ENCODE measurements around the gene ZNF451. TPM values are rescaled to one million over a fixed set of nuclear protein-coding genes. Genes with fewer than 3 reads are reported as not detected.
A peak's percentile ranks its signal among the peaks of the same experiment; 100 is the strongest.
"Not testable (repeated sequence)": the region's sequence is repeated elsewhere in the genome, so short reads cannot be mapped to it uniquely, and the experiment has no call there.

The ZNF451 gene
- total RNA-seq, result 10 to 100 TPM; 61.0 TPM

GRCh38 chr6:57089687-57090457, at the start of gene ZNF451:
Gene ZNF451 (plus strand): TSS chr6:57090188. CDS start chr6:57090254, 66 bp downstream.
- Mint-ChIP-seq H3K36me3 (ENCODE audit: low read depth) (peaks cover 27% of the 10 kb centered on the region), H3K9me3 (ENCODE audit: insufficient read depth) (no peaks in the 10 kb centered on the region), H3K27ac (peak within 1 kb of the TSS; percentile 91), H3K4me1 (ENCODE audit: low read depth) (peaks cover 33% of the 10 kb centered on the region), H3K4me3 (peak within 1 kb of the TSS; percentile 88), H3K27me3 (ENCODE audit: low read depth) (no peaks in the 10 kb centered on the region)
- ATAC-seq (peak; percentile 94), DNase-seq (peak; percentile 98)
- ChIA-PET POLR2A (interaction anchor here (0.6 to 1.1 kb wide), 7 partner anchors 10 to 235 kb away, joined by 3 to 7 read pairs (median 3); partner anchors contain the start of genes BAG2 and PRIM2), CTCF (interaction anchor here (0.7 to 1.0 kb wide), 3 partner anchors 36 to 235 kb away, joined by 3 read pairs; partner anchors contain the start of gene PRIM2)

GRCh38 chr6:57044061-57044460, 45.9 kb upstream of the ZNF451 start:
- ATAC-seq; H3K27ac Mint-ChIP-seq; DNase-seq; H3K4me3 Mint-ChIP-seq; CTCF ChIA-PET; POLR2A ChIA-PET; H3K9me3 Mint-ChIP-seq (ENCODE audit: insufficient read depth): not testable (repeated sequence)
- Mint-ChIP-seq H3K36me3 (ENCODE audit: low read depth) (peaks cover 10% of the 10 kb centered on the region), H3K27me3 (ENCODE audit: low read depth) (peaks cover 42% of the 10 kb centered on the region), H3K4me1 (ENCODE audit: low read depth) (peaks cover 17% of the 10 kb centered on the region)

- DNase-seq (no peak), ATAC-seq (no peak)
- ChIA-PET POLR2A (no interaction called here), CTCF (no interaction called here)
- Mint-ChIP-seq H3K36me3 (ENCODE audit: low read depth) (peaks cover 15% of the 10 kb centered on the region), H3K4me3 (no peak overlapping the region), H3K27ac (no peak overlapping the region), H3K27me3 (ENCODE audit: low read depth) (peaks cover 41% of the 10 kb centered on the region), H3K9me3 (ENCODE audit: insufficient read depth) (no peaks in the 10 kb centered on the region), H3K4me1 (ENCODE audit: low read depth) (peaks cover 22% of the 10 kb centered on the region)
Observed at GRCh38 chr6:57044568-57044967, 45.4 kb upstream of the ZNF451 start.

GRCh38 chr6:57046332-57047256, 43.4 kb upstream of the ZNF451 start, which contains the start of gene KIAA1586:
Gene KIAA1586 (plus strand): TSS chr6:57046693. CDS start chr6:57046756, 63 bp downstream.
- H3K9me3 Mint-ChIP-seq (ENCODE audit: insufficient read depth); POLR2A ChIA-PET: not testable (repeated sequence)
- Mint-ChIP-seq H3K36me3 (ENCODE audit: low read depth) (peaks cover 31% of the 10 kb centered on the region), H3K27ac (peak within 1 kb of the TSS; percentile 90), H3K27me3 (ENCODE audit: low read depth) (peaks cover 34% of the 10 kb centered on the region), H3K4me3 (peak within 1 kb of the TSS; percentile 93), H3K4me1 (ENCODE audit: low read depth) (peaks cover 23% of the 10 kb centered on the region)
- CTCF ChIA-PET, result interaction anchor here (0.6 to 1.2 kb wide), 3 partner anchors 142 to 270 kb away, joined by 3 read pairs; partner anchors contain the start of gene PRIM2
- peak; percentile 86 for DNase-seq
- ATAC-seq, result peak; percentile 96

GRCh38 chr6:57047257-57047585, 42.8 kb upstream of the ZNF451 start:
- H3K9me3 Mint-ChIP-seq (ENCODE audit: insufficient read depth); CTCF ChIA-PET; H3K4me3 Mint-ChIP-seq; POLR2A ChIA-PET; DNase-seq; H3K27ac Mint-ChIP-seq: not testable (repeated sequence)
- ATAC-seq, result peak; percentile 18
- peaks cover 35% of the 10 kb centered on the region for H3K36me3 Mint-ChIP-seq (ENCODE audit: low read depth)
- H3K27me3 Mint-ChIP-seq (ENCODE audit: low read depth), result peaks cover 32% of the 10 kb centered on the region
- H3K4me1 Mint-ChIP-seq (ENCODE audit: low read depth), result peaks cover 23% of the 10 kb centered on the region

- Mint-ChIP-seq H3K4me1 (ENCODE audit: low read depth) (peaks cover 23% of the 10 kb centered on the region), H3K36me3 (ENCODE audit: low read depth) (peaks cover 38% of the 10 kb centered on the region), H3K27me3 (ENCODE audit: low read depth) (peaks cover 30% of the 10 kb centered on the region), H3K4me3 (peak overlapping the region; percentile 75)
- H3K9me3 Mint-ChIP-seq (ENCODE audit: insufficient read depth); DNase-seq; H3K27ac Mint-ChIP-seq; CTCF ChIA-PET; POLR2A ChIA-PET; ATAC-seq: not testable (repeated sequence)
Observed at GRCh38 chr6:57047859-57048258, 42.1 kb upstream of the ZNF451 start.

- Mint-ChIP-seq H3K36me3 (ENCODE audit: low read depth) (peaks cover 43% of the 10 kb centered on the region), H3K4me3 (peak overlapping the region; percentile 75), H3K4me1 (ENCODE audit: low read depth) (peaks cover 23% of the 10 kb centered on the region), H3K27ac (no peak overlapping the region), H3K27me3 (ENCODE audit: low read depth) (peaks cover 24% of the 10 kb centered on the region), H3K9me3 (ENCODE audit: insufficient read depth) (no peaks in the 10 kb centered on the region)
- POLR2A ChIA-PET, result no interaction called here
- no peak for DNase-seq
- ATAC-seq, result no peak
- CTCF ChIA-PET, result no interaction called here
Observed at GRCh38 chr6:57048577-57048976, 41.4 kb upstream of the ZNF451 start.

GRCh38 chr6:57063847-57064246, 26.1 kb upstream of the ZNF451 start:
- Mint-ChIP-seq H3K9me3 (ENCODE audit: insufficient read depth) (no peaks in the 10 kb centered on the region), H3K36me3 (ENCODE audit: low read depth) (peaks cover 25% of the 10 kb centered on the region), H3K4me3 (no peak overlapping the region), H3K4me1 (ENCODE audit: low read depth) (peaks cover 8% of the 10 kb centered on the region), H3K27ac (no peak overlapping the region), H3K27me3 (ENCODE audit: low read depth) (no peaks in the 10 kb centered on the region)
- no peak for ATAC-seq
- no peak for DNase-seq
- POLR2A ChIA-PET, result no interaction called here
- CTCF ChIA-PET, result no interaction called here

GRCh38 chr6:57064809-57065208, 25.2 kb upstream of the ZNF451 start:
- Mint-ChIP-seq H3K4me3 (no peak overlapping the region), H3K36me3 (ENCODE audit: low read depth) (peaks cover 19% of the 10 kb centered on the region), H3K9me3 (ENCODE audit: insufficient read depth) (no peaks in the 10 kb centered on the region), H3K27ac (no peak overlapping the region), H3K27me3 (ENCODE audit: low read depth) (no peaks in the 10 kb centered on the region), H3K4me1 (ENCODE audit: low read depth) (peaks cover 8% of the 10 kb centered on the region)
- ATAC-seq (no peak), DNase-seq (no peak)
- POLR2A ChIA-PET, result interaction anchor here (1.1 kb wide), 1 partner anchor 25 kb away, joined by 3 read pairs; no protein-coding TSS in a partner anchor
- CTCF ChIA-PET, result no interaction called here

GRCh38 chr6:57068061-57068460, 21.9 kb upstream of the ZNF451 start:
- POLR2A ChIA-PET, result no interaction called here
- CTCF ChIA-PET, result no interaction called here
- no peak overlapping the region for H3K27ac Mint-ChIP-seq
- peaks cover 8% of the 10 kb centered on the region for H3K4me1 Mint-ChIP-seq (ENCODE audit: low read depth)
- no peak for DNase-seq
- H3K36me3 Mint-ChIP-seq (ENCODE audit: low read depth), result peaks cover 6% of the 10 kb centered on the region
- no peaks in the 10 kb centered on the region for H3K9me3 Mint-ChIP-seq (ENCODE audit: insufficient read depth)
- ATAC-seq, result no peak
- H3K4me3 Mint-ChIP-seq, result no peak overlapping the region
- no peaks in the 10 kb centered on the region for H3K27me3 Mint-ChIP-seq (ENCODE audit: low read depth)

- no peaks in the 10 kb centered on the region for H3K27me3 Mint-ChIP-seq (ENCODE audit: low read depth)
- ChIA-PET CTCF (no interaction called here), POLR2A (no interaction called here)
- ATAC-seq (no peak), DNase-seq (no peak)
- peaks cover 8% of the 10 kb centered on the region for H3K4me1 Mint-ChIP-seq (ENCODE audit: low read depth)
- no peak overlapping the region for H3K4me3 Mint-ChIP-seq
- H3K9me3 Mint-ChIP-seq (ENCODE audit: insufficient read depth), result no peaks in the 10 kb centered on the region
- no peak overlapping the region for H3K27ac Mint-ChIP-seq
- H3K36me3 Mint-ChIP-seq (ENCODE audit: low read depth), result peaks cover 6% of the 10 kb centered on the region
Observed at GRCh38 chr6:57069228-57069627, 20.8 kb upstream of the ZNF451 start.

- Mint-ChIP-seq H3K9me3 (ENCODE audit: insufficient read depth) (no peaks in the 10 kb centered on the region), H3K27ac (no peak overlapping the region), H3K4me1 (ENCODE audit: low read depth) (peaks cover 4% of the 10 kb centered on the region), H3K27me3 (ENCODE audit: low read depth) (no peaks in the 10 kb centered on the region), H3K4me3 (no peak overlapping the region), H3K36me3 (ENCODE audit: low read depth) (peaks cover 2% of the 10 kb centered on the region)
- CTCF ChIA-PET, result no interaction called here
- ATAC-seq, result no peak
- no peak for DNase-seq
- POLR2A ChIA-PET, result no interaction called here
Observed at GRCh38 chr6:57069920-57070331, 20.1 kb upstream of the ZNF451 start.

Measured in activated CD8-positive, alpha-beta T cell treated with anti-CD3 and anti-CD28 coated beads, Interleukin-2, amount 10 ng/mL, durations not matched to agents 7 days and 5 days (primary cell).